ENCODE data around the gene KMT2E.

Gene KMT2E

GRCh38 chr7:105009667-105010503 lies 4.1 kb upstream of the KMT2E start:
- DNase-seq: no peak

- DNase-seq: no peak
Measured at GRCh38 chr7:105010504-105011130, 3.4 kb upstream of the KMT2E start.

GRCh38 chr7:105011141-105011830 lies 2.7 kb upstream of the KMT2E start:
- DNase-seq: no peak

- DNase-seq: peak; percentile 16 to 25
Measured at GRCh38 chr7:105011831-105012502, 2.0 kb upstream of the KMT2E start.

- DNase-seq: peak; percentile 100
Measured at GRCh38 chr7:105012503-105013220, 1.3 kb upstream of the KMT2E start.

- peak; percentile 93 to 96 for DNase-seq
Measured at GRCh38 chr7:105013221-105013815, 687 bp upstream of the KMT2E start.

GRCh38 chr7:105014693-105015389 lies 836 bp downstream of the KMT2E start:
- peak; percentile 43 to 48 for DNase-seq

GRCh38 chr7:105015390-105015965 lies 1.5 kb downstream of the KMT2E start:
- DNase-seq: peak; percentile 19 to 29

- no peak for DNase-seq
Measured at GRCh38 chr7:105016068-105016708, 2.2 kb downstream of the KMT2E start.

GRCh38 chr7:105016709-105017656 lies 3.0 kb downstream of the KMT2E start:
- DNase-seq: no peak

- DNase-seq: no peak
Measured at GRCh38 chr7:105017657-105018365, 3.8 kb downstream of the KMT2E start.

GRCh38 chr7:105019269-105019668 lies 5.3 kb downstream of the KMT2E start:
- no peak for DNase-seq

GRCh38 chr7:105020926-105021325 lies 6.9 kb downstream of the KMT2E start:
- DNase-seq: no peak

- DNase-seq: no peak
Measured at GRCh38 chr7:105021352-105021751, 7.3 kb downstream of the KMT2E start.

- DNase-seq: no peak
Measured at GRCh38 chr7:105021967-105022366, 8.0 kb downstream of the KMT2E start.

GRCh38 chr7:105022458-105022857 lies 8.5 kb downstream of the KMT2E start:
- no peak for DNase-seq

- DNase-seq: no peak
Measured at GRCh38 chr7:105024734-105025133, 10.7 kb downstream of the KMT2E start.

- no peak for DNase-seq
Measured at GRCh38 chr7:105026750-105027149, 12.7 kb downstream of the KMT2E start.

Measured in activated CD4-positive, alpha-beta T cell treated with anti-CD3 and anti-CD28 coated beads for 4 hours (primary cell).